Skeletal muscle satellite cell (primary cell): ENCODE data around the gene SKIDA1.

ENCODE experiments used
- H3K27me3 ChIP-seq: 2 replicates; pipeline ENCODE4 v1.7.0; 2013; ENCODE audit warnings: low read length; ENCODE audit not compliant: control insufficient read depth, insufficient read depth
- H3K36me3 ChIP-seq: 2 replicates; pipeline ENCODE4 v1.7.0; 2013; ENCODE audit warnings: mild to moderate bottlenecking, control low read depth, low read length; ENCODE audit not compliant: insufficient read depth
- H3K4me1 ChIP-seq: 2 replicates; pipeline ENCODE4 v1.7.0; 2013; ENCODE audit warnings: low read length; ENCODE audit not compliant: control insufficient read depth, insufficient read depth
- H3K4me2 ChIP-seq: 2 replicates; pipeline ENCODE4 v1.7.0; 2013; ENCODE audit warnings: mild to moderate bottlenecking, low read length
- H3K4me3 ChIP-seq: 2 replicates; pipeline ENCODE4 v1.7.0; 2013; ENCODE audit warnings: low read length
- H3K9ac ChIP-seq: 2 replicates; pipeline ENCODE4 v1.7.0; 2013; ENCODE audit warnings: mild to moderate bottlenecking, low read depth, low read length, moderate library complexity
- H3K9me3 ChIP-seq: replicated peaks from 2 replicates; pipeline ENCODE4 v1.7.0; 2013; ENCODE audit warnings: mild to moderate bottlenecking, control low read depth, low read length

Gene SKIDA1

DNA sequence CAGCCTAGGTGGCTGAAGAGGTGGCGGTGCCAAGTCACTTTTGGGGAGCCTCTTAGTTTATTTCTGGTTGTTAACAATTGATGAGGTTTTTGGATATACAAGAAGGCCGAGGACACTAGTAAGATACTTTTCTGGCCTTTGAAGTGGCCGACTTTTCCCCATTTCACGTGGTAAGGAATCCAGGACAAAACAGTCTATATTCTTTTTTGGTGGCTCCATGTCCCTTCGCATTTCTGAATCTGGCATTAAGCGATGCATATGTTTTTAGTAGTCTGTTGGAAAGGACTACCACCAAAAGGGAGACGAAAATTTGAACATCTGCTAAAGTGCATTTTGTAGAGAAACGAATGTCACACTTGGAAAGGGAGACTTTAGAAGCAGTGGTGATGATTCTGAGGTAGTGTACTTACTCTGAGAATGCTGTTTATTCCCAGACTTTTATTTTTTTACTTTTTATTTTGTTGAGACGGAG is 10.0 kb upstream of the SKIDA1 start:
- peak overlapping the region; percentile 72 for H3K9ac ChIP-seq

DNA sequence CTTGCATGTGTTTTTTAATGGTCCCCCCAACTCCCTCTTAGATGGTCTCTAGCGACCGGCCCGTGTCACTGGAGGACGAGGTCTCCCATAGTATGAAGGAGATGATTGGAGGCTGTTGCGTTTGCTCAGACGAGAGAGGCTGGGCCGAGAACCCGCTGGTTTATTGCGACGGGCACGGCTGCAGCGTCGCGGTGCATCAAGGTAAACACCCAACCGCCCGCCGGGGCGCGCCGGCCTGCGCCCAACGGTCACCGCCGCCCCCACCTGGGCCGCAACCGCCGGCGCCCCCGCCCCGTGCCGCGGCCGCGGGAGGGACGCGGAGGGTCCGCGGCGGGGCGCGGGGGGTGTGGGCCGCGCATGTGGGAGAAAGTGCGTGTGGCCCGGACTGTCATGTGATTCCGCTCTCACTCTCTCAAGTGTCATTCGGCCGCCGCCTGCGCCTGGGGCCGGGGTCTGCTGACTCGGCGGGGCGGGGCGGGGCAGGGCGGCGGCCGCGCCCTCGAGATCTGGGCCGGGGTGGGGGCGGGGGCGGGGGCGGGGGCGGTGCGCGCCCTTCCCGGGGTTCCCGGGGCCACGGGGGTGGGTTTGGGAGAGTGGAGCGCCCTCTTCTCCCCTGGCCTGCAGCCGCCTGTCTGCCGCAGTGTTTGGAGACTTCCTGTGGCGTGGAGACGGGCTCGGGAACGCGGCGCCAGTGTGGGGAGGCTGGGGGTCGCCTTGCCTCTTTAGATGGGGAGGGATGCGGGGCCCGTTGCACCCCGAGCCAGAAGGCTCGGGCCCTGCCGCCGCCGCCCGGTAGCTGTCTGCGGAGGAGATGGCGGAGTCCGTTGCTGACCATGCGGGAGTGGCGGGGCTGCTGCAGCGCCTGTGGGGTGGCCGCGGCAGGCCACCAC is 9.4 kb upstream of the SKIDA1 start:
- peak overlapping the region; percentile 82 for H3K9ac ChIP-seq
- H3K4me2 ChIP-seq = peak overlapping the region; percentile 93
- H3K36me3 ChIP-seq = peaks cover 26% of the 10 kb centered on the region
- H3K27me3 ChIP-seq = no peaks in the 10 kb centered on the region
- H3K4me1 ChIP-seq = peaks cover 23% of the 10 kb centered on the region
- H3K4me3 ChIP-seq = peak overlapping the region; percentile 75
- no peaks in the 10 kb centered on the region for H3K9me3 ChIP-seq

More for the DNA sequence above, 10.0 kb upstream of the SKIDA1 start:
- peaks cover 33% of the 10 kb centered on the region for H3K36me3 ChIP-seq
- H3K27me3 ChIP-seq = no peaks in the 10 kb centered on the region
- H3K4me1 ChIP-seq = peaks cover 23% of the 10 kb centered on the region
- H3K4me3 ChIP-seq = peak overlapping the region; percentile 75
- H3K4me2 ChIP-seq = peak overlapping the region; percentile 93
- H3K9me3 ChIP-seq = no peaks in the 10 kb centered on the region

DNA sequence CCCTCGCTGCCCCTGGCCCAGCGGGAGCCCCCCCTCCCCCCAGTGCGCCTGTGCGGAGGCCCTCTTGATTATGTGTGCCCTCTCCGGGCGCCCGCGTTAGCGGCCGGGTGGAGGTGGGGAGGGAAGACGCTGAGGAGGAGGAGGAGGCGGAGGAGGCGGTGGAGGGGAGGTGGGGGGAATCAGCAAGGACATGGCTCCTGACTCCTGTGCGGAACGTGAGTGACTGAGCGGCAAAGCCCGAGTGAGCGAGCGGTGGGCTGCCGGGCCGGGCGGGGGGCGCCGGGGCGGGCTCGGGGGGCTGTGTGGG is 8.8 kb upstream of the SKIDA1 start:
- H3K4me1 ChIP-seq = peaks cover 23% of the 10 kb centered on the region
- peak overlapping the region; percentile 75 for H3K4me3 ChIP-seq
- H3K36me3 ChIP-seq = peaks cover 22% of the 10 kb centered on the region
- no peaks in the 10 kb centered on the region for H3K9me3 ChIP-seq
- H3K9ac ChIP-seq = peak overlapping the region; percentile 87
- H3K27me3 ChIP-seq = no peaks in the 10 kb centered on the region
- peak overlapping the region; percentile 97 for H3K4me2 ChIP-seq

DNA sequence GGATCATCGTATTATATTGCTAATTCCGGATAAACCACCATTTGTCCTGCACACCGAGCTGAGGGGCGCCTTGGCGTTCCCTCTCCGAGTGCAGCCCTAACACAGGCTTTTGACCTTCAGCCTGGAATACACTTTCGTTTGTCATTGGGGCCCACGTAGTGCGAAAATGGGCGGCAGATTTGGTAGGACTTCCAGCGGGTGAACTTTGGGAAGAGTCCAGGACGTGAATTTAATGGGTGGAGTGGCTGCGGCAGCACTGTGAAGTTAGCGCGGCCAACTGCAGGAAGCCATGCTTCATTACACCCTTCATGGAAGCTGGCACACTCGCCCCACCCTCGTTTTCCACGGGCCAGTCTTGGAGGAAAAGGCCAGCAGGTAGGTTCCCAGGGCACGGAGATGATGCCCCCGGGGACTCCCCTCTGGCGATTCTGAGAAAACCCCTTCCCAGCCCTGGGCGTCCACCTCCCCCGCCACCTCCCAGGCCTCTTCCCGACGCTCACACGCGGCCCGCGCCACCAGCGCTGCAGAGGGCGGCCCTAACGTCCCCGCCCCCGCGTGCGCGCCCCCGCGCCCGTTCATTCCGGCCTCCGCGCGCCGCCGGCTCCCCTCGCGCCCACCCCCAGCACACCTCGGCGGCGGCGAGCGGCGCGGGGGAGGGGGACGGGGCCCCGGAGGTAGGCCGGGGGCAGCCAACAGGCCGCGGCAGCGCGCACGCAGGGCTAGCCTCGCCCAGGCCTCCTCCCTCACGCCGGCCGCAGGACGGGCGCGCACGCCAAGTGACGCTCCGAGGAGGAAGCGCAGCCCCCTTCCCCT is 8.2 kb upstream of the SKIDA1 start, which contains the start of gene MLLT10:
Gene MLLT10, plus strand, starts transcription at position 766 of the 813 bp plus-strand sequence. CDS start 413 bp downstream, outside the sequence.
- H3K4me3 ChIP-seq = peak within 1 kb of the TSS; percentile 75
- H3K9me3 ChIP-seq = no peaks in the 10 kb centered on the region
- no peaks in the 10 kb centered on the region for H3K27me3 ChIP-seq
- H3K4me1 ChIP-seq = peaks cover 28% of the 10 kb centered on the region
- H3K4me2 ChIP-seq = peak within 1 kb of the TSS; percentile 97
- peak within 1 kb of the TSS; percentile 87 for H3K9ac ChIP-seq
- H3K36me3 ChIP-seq = peaks cover 16% of the 10 kb centered on the region

DNA sequence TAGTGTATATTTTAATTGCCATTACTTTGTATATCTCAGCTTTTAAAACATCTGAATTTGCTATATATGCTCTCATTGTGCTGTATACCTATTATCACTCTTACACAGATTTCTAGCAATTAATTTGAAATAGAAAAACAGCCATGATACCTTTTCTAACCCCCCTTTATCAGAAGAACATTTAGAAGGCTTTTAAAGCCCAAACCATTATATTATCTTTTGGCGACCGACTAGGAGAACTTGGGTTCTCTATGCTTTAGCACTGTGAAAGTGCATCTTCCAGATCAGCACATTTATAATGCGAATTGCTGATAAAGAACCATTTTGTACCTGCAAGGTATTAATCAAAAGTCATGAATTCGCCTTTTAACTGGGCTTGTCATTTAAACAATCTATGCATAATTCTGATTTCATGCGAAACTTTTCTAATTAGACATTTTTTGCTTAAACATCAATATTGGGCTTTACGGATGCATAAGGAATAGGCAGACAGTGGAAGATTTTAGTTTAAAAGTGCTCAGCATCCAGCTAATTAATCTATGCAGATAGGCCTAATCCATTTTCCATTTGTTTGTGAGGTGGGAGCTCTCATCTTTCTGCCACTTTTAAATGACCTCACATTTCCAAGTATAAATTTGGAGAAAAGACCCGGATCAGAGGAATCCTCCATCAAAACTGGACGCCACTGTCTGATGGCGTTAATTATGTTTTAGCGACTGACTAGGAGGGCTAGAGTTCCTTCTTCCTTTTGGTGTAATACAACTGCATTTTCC is 7.4 kb upstream of the SKIDA1 start:
- Histone ChIP-seq H3K4me3 (peak overlapping the region; percentile 75), H3K4me1 (peaks cover 28% of the 10 kb centered on the region), H3K4me2 (peak overlapping the region; percentile 97), H3K9me3 (no peaks in the 10 kb centered on the region), H3K9ac (peak overlapping the region; percentile 87), H3K27me3 (no peaks in the 10 kb centered on the region), H3K36me3 (peaks cover 11% of the 10 kb centered on the region)

DNA sequence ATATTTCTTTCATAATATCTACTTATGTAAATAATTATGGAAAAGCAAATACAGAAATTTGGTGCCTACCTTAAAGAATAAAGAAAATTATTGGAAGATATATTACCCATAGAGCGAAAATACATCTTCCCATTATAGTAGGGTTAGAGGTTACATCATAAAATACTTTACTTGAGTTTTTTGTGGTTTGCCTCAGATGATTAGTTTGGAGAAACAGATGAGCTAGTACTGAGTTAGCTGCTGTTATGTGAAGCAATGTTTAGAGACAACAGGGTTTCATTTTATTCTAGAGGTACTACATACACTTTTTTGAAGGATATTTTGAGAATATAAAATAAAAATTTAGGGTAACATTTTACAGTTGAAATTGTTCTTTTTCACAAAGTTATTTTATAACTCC is 5.7 kb upstream of the SKIDA1 start:
- Histone ChIP-seq H3K27me3 (no peaks in the 10 kb centered on the region), H3K4me1 (peaks cover 24% of the 10 kb centered on the region), H3K4me2 (no peak overlapping the region), H3K36me3 (no peaks in the 10 kb centered on the region), H3K9ac (no peak overlapping the region), H3K9me3 (no peaks in the 10 kb centered on the region), H3K4me3 (no peak overlapping the region)

DNA sequence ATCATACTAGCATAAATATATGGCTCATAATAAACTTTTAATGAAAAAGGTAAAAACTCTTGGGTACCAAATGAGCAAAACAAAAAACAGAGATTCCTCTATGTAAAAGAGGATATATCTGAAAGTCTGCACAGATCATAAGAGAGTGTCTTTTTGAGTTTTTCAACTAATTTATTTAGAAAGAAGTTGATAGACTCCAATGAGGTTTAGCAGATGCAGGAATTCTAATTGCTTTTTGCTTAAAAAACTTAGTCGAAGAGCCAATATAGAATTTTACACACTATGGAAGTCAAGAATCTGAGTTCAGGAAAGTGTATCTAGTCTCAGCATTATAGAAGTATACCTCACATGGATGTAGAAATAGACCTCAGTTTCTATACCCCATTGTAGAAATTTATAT is 5.2 kb upstream of the SKIDA1 start:
- H3K9me3 ChIP-seq = no peaks in the 10 kb centered on the region
- H3K9ac ChIP-seq = no peak overlapping the region
- no peak overlapping the region for H3K4me3 ChIP-seq
- no peak overlapping the region for H3K4me2 ChIP-seq
- H3K4me1 ChIP-seq = peaks cover 19% of the 10 kb centered on the region
- no peaks in the 10 kb centered on the region for H3K27me3 ChIP-seq
- H3K36me3 ChIP-seq = no peaks in the 10 kb centered on the region

DNA sequence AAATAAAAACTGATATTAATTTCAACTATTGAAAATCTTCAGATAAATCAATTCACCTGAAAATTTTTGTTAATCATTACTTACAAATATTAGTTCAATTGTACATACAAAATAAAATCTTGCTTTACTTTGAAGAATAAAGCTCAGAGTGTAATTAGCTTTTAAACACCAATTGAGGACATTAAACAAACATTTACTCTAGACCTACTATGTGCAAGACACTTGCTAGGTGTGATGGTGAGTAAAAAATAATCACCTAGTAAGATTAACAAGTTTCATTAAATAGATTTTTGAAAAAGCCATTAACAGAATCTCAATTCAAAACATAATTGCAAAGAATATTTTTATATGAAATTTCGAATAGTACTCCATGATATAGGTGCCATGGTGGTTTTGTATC is 4.7 kb upstream of the SKIDA1 start:
- peaks cover 15% of the 10 kb centered on the region for H3K4me1 ChIP-seq
- H3K4me3 ChIP-seq = no peak overlapping the region
- no peaks in the 10 kb centered on the region for H3K36me3 ChIP-seq
- H3K4me2 ChIP-seq = no peak overlapping the region
- H3K9ac ChIP-seq = no peak overlapping the region
- H3K27me3 ChIP-seq = no peaks in the 10 kb centered on the region
- no peaks in the 10 kb centered on the region for H3K9me3 ChIP-seq

DNA sequence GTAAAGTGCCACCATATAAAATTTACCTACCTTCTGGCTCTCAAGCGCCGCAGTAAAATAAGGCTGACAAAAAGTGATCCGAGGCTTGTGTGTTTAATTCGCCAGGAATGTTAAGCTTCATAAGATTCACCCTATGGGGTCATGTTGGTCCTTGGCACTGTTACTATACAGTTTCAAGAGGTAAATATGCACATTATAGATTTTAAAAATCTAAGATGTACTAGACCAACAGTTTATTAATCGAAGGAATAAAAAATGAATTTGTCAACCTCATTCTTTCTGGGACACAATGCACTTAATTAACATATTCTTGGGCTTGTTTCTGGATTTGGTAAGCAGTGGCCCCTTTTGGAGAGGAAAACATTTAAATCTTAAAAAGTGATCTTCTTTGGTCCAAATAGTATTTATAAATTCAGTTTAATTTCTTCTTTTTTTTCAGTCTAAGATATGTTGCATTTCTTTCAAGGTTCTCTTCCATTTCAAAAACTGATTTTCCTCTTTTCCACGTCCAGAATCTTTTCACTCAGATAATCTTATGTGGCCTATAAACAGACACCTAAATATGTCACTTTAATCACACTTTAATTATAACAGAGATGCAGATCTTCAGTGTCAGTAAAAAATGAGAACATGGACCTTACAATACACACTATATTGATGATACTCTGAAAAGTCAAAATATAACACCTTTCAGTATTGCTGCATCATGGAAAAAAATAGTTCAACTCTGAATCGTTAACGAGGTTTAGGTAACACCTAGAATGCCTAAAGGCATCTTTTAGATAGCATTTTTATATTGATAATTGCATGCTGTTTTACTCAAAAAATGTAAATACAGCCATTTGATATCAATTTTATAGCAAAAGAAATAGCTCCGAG is 3.8 kb upstream of the SKIDA1 start:
- Histone ChIP-seq H3K9me3 (no peaks in the 10 kb centered on the region), H3K4me2 (peak overlapping the region; percentile 96), H3K9ac (peak overlapping the region; percentile 95), H3K4me3 (peak overlapping the region; percentile 76), H3K4me1 (peaks cover 15% of the 10 kb centered on the region), H3K27me3 (no peaks in the 10 kb centered on the region), H3K36me3 (no peaks in the 10 kb centered on the region)

DNA sequence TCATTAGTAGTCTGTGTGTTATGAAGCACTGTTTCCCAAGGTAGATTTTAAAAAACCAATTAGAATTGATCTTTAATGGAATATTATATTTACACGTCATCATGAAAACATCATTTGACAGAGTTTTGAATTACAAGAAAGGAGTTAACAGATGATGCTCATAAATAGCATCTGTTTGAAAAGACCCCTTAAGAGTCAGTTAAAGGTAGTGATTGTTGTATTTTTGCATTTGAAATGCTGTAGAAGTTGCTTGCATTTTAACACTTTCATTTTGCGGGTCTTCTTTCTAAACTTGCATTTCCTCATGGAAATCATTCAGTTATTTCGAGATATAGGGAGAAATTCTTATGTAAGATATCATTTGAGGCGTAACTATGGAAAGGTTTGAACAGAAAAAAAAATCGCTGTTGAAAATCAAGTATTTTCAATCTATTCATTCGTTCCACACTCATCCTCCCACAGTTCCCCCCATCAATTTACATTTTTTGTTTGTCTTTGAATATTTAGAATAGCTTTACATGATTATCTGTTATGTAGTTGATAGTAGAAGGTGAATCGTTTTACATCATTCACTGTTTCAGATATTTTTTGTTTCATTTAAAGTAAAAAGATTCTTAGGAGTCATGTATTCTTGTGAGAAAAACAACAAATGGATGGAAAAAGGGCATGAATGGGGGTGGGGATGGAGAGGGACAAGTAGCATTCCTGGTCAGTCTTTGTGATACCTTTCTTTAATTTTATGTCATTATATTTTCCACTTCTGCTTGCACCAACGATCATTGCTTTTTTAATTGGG is 3.0 kb upstream of the SKIDA1 start:
- Histone ChIP-seq H3K4me2 (peak overlapping the region; percentile 96), H3K27me3 (no peaks in the 10 kb centered on the region), H3K4me3 (peak overlapping the region; percentile 76), H3K36me3 (no peaks in the 10 kb centered on the region), H3K9me3 (no peaks in the 10 kb centered on the region), H3K4me1 (peaks cover 21% of the 10 kb centered on the region), H3K9ac (peak overlapping the region; percentile 95)
